A549 (cell line): ENCODE data around the gene CEP83.

Experiments used
- CTCF ChIP-seq: fragments of >200 bp; sonication (Bioruptor Twin); formaldehyde crosslinking; IDR thresholded peaks from 3 replicates; pipeline ENCODE4 v1.5.1; 2016
- HMGXB4 ChIP-seq: fragments of 250-450 bp; sonication (Bioruptor Pico); IDR thresholded peaks from 2 replicates; pipeline ENCODE4 v1.5.0; 2021; ENCODE audit warnings: mild to moderate bottlenecking, moderate library complexity, borderline replicate concordance
- HOXA7 ChIP-seq: fragments of 250-450 bp; sonication (Bioruptor Pico); IDR thresholded peaks from 2 replicates; pipeline ENCODE4 v1.5.0; 2020; ENCODE audit warnings: mild to moderate bottlenecking, moderate library complexity
- KDM1A ChIP-seq: fragments of 200-600 bp; sonication (generic); IDR thresholded peaks from 2 replicates; pipeline ENCODE4 v1.6.1; 2016; ENCODE audit warnings: low read depth, mild to moderate bottlenecking
- MAZ ChIP-seq: fragments of 150-350 bp; IDR thresholded peaks from 2 replicates; pipeline ENCODE4 v1.6.1; 2014; ENCODE audit warnings: antibody characterized with exemption, low read depth, low read length, borderline replicate concordance
- POLR2A ChIP-seq: IDR thresholded peaks from 2 replicates; pipeline ENCODE4 v1.6.1; 2012; ENCODE audit warnings: mild to moderate bottlenecking, low read length
- RNF2 ChIP-seq: fragments of 200-600 bp; sonication (generic); IDR thresholded peaks from 2 replicates; pipeline ENCODE4 v1.6.1; 2016; ENCODE audit warnings: low read depth, mild to moderate bottlenecking, antibody characterized with exemption, moderate library complexity, borderline replicate concordance

GRCh38 chr12:94299846-94300245, 159.8 kb downstream of the CEP83 start:
- TF ChIP-seq MAZ, result no peak
- TF ChIP-seq CTCF, result no peak
- no peak for TF ChIP-seq HMGXB4 (CRISPR knock-in tag)
- no peak for TF ChIP-seq RNF2
- TF ChIP-seq HOXA7 (CRISPR knock-in tag), result no peak
- TF ChIP-seq KDM1A, result no peak
- no peak for TF ChIP-seq POLR2A
